ENCODE results near the gene SFPQ.

DNA sequence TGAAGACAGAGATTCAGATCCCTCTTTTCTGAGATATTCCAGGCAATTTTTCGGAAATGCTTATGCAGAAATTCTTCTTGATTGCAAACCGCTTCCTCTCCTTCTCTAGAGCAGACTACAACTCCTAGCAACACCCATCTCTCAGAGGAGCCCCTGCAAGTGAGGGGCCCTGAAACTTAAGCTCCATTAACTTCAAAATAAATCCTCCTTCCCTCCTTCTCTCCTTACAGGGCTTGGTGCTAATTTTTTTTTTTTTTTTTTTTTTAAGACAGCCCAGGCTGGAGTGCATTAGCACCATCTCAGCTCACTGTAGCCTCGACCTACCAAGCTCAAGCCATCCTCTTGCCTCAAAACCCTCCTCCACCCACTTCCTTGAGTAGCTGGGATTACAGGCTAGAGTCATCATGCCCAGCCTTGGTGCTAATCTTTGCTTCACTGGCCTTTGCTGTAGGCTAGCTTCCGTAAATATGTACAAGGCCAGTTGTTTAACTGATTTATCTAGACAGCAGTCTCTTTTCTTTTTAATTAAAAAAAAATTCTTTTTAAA lies 30.2 kb upstream of the SFPQ start:
- TF ChIP-seq, protein P1, sequence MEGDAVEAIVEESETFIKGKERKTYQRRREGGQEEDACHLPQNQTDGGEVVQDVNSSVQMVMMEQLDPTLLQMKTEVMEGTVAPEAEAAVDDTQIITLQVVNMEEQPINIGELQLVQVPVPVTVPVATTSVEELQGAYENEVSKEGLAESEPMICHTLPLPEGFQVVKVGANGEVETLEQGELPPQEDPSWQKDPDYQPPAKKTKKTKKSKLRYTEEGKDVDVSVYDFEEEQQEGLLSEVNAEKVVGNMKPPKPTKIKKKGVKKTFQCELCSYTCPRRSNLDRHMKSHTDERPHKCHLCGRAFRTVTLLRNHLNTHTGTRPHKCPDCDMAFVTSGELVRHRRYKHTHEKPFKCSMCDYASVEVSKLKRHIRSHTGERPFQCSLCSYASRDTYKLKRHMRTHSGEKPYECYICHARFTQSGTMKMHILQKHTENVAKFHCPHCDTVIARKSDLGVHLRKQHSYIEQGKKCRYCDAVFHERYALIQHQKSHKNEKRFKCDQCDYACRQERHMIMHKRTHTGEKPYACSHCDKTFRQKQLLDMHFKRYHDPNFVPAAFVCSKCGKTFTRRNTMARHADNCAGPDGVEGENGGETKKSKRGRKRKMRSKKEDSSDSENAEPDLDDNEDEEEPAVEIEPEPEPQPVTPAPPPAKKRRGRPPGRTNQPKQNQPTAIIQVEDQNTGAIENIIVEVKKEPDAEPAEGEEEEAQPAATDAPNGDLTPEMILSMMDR (IDR thresholded peaks at IDR 0.05): no peak
- TF ChIP-seq POLR2A (IDR thresholded peaks at IDR 0.05): no peak
- no peak for TF ChIP-seq POLR2AphosphoS5 (IDR thresholded peaks at IDR 0.05)
